Measurements from ENCODE around the gene PITPNC1. TPM values are rescaled to one million over a fixed set of nuclear protein-coding genes. Genes with fewer than 3 reads are reported as not detected.

PITPNC1 gene
- total and polyA plus RNA-seq, 2 of the 13 experiments (the other 11 are each of a cell fraction or from before 2014, with no cell fraction given) = 4.1 to 5.7 TPM

DNA sequence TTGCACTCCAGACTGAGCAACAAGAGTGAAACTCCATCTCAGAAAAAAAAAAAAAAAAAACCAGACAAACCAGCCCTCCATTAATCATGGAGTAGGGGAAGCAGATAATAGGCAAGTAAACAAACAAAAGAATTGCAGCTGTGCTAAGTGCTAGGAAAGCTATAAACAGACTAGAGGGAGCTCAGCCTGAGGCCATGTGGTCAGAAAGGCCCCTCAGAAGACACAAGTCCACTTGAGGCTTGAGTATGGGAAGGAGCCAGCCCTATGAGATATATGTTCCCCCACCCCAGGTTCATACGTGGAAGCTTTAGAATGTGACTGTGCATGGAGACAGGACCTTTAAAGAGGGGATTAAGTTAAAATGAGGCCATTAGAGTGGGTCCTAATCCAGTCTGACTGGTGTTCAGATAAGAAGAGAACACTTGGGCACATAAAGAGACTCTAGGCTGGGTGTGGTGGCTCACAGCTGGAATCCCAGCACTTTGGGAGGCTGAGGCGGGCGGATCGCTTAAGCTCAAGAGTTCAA, 208.1 kb downstream of the PITPNC1 start:
- in situ Hi-C loops (cut with HindIII; ENCODE audit: extremely low pct_ligation_motif_present, low pct_unique_long_range_greater_than_20kb) = no loop called here
- H3K4me2 ChIP-seq (ENCODE audit: low read depth, low read length) = no peak overlapping the region
- no peaks in the 10 kb centered on the region for H3K9me3 ChIP-seq (ENCODE audit: low read length)
- no peak for TF ChIP-seq SRY (CRISPR knock-in tag; IDR thresholded peaks at IDR 0.05)
- no peak for TF ChIP-seq REXO4 (CRISPR knock-in tag; IDR thresholded peaks at IDR 0.05; ENCODE audit: borderline replicate concordance)
- no peak for TF ChIP-seq ZNF30 (CRISPR knock-in tag; IDR thresholded peaks at IDR 0.05)
- no peak for TF ChIP-seq MATR3 (CRISPR knock-in tag; IDR thresholded peaks at IDR 0.05)
- no peak for TF ChIP-seq PHB2 (IDR thresholded peaks at IDR 0.05; ENCODE audit: partially characterized antibody)
- no peak for TF ChIP-seq ZNF781 (CRISPR knock-in tag; IDR thresholded peaks at IDR 0.05; ENCODE audit: borderline replicate concordance, not compliant biosample characterization)
- TF ChIP-seq, protein P1, sequence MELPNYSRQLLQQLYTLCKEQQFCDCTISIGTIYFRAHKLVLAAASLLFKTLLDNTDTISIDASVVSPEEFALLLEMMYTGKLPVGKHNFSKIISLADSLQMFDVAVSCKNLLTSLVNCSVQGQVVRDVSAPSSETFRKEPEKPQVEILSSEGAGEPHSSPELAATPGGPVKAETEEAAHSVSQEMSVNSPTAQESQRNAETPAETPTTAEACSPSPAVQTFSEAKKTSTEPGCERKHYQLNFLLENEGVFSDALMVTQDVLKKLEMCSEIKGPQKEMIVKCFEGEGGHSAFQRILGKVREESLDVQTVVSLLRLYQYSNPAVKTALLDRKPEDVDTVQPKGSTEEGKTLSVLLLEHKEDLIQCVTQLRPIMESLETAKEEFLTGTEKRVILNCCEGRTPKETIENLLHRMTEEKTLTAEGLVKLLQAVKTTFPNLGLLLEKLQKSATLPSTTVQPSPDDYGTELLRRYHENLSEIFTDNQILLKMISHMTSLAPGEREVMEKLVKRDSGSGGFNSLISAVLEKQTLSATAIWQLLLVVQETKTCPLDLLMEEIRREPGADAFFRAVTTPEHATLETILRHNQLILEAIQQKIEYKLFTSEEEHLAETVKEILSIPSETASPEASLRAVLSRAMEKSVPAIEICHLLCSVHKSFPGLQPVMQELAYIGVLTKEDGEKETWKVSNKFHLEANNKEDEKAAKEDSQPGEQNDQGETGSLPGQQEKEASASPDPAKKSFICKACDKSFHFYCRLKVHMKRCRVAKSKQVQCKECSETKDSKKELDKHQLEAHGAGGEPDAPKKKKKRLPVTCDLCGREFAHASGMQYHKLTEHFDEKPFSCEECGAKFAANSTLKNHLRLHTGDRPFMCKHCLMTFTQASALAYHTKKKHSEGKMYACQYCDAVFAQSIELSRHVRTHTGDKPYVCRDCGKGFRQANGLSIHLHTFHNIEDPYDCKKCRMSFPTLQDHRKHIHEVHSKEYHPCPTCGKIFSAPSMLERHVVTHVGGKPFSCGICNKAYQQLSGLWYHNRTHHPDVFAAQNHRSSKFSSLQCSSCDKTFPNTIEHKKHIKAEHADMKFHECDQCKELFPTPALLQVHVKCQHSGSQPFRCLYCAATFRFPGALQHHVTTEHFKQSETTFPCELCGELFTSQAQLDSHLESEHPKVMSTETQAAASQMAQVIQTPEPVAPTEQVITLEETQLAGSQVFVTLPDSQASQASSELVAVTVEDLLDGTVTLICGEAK (IDR thresholded peaks at IDR 0.05) = no peak
- TF ChIP-seq, protein P1 (CRISPR knock-in tag; IDR thresholded peaks at IDR 0.05) = no peak
- TF ChIP-seq POLR2A (IDR thresholded peaks at IDR 0.05; ENCODE audit: insufficient read depth in 1 of 2, low read depth in 2 of 2, low read length in 2 of 2) = no peak
- no peaks in the 10 kb centered on the region for H4K20me1 ChIP-seq (ENCODE audit: insufficient read depth, low read length)
- H3K4me1 ChIP-seq (ENCODE audit: insufficient read depth, low read length) = no peaks in the 10 kb centered on the region
- BruUV-seq (replicated peaks) = no TSS peak
- POLR2A ChIA-PET = no interaction called here
- no peaks in the 10 kb centered on the region for H3K36me3 ChIP-seq (replicated peaks in 1 of 2; ENCODE audit: control insufficient read depth in 1 of 2, insufficient read depth in 2 of 2, low read length in 2 of 2)
- H3K9ac ChIP-seq (ENCODE audit: insufficient read depth, low read depth, low read length) = no peak overlapping the region
- H3K27ac ChIP-seq (ENCODE audit: extremely low read length, insufficient read depth, low read length) = no peak overlapping the region
- DNase-seq (ENCODE audit: low spot score) (no peak), ATAC-seq (no peak), FAIRE-seq (no peak)
- no peak overlapping the region for H2AFZ ChIP-seq (ENCODE audit: low read length)
- CTCF ChIA-PET (ENCODE audit: low intra/inter-chr PET ratio, low total read pairs) = no interaction called here
- WGBS (ENCODE audit: low lambda C conversion rate) = 84% methylated on average over 4 of the region's 4 CpGs
- intact Hi-C loops (cut with micrococcal nuclease; ENCODE audit: unreplicated experiment) = no loop called here
- no peak overlapping the region for H3K4me3 ChIP-seq (replicated peaks in 1 of 3; ENCODE audit: insufficient read depth in 1 of 3, low read depth in 2 of 3, low read length in 3 of 3)
- H3K79me2 ChIP-seq (ENCODE audit: insufficient read depth, low read length) = no peaks in the 10 kb centered on the region
- no peaks in the 10 kb centered on the region for H3K27me3 ChIP-seq (ENCODE audit: control insufficient read depth in 1 of 2, insufficient read depth in 2 of 2, low read length in 2 of 2)
